ENCODE results near the gene CYP2A13.

GRCh38 chr19:41050426-41050825 lies 37.8 kb upstream of the CYP2A13 start:
- TF ChIP-seq CTCF (IDR thresholded peaks at IDR 0.05) (no peak), REST (IDR thresholded peaks at IDR 0.05; ENCODE audit: insufficient read depth in 1 of 2, low read depth in 2 of 2, low read length in 1 of 2) (no peak), TCF7L2 (IDR thresholded peaks at IDR 0.05; ENCODE audit: low read depth, low read length) (no peak), SIN3A (IDR thresholded peaks at IDR 0.05; ENCODE audit: borderline replicate concordance, insufficient read depth, low read depth, low read length) (no peak), POLR2AphosphoS5 (IDR thresholded peaks at IDR 0.05; ENCODE audit: low read depth, low read length) (no peak)
